ENCODE results near the gene BCLAF1.

BCLAF1 gene

DNA sequence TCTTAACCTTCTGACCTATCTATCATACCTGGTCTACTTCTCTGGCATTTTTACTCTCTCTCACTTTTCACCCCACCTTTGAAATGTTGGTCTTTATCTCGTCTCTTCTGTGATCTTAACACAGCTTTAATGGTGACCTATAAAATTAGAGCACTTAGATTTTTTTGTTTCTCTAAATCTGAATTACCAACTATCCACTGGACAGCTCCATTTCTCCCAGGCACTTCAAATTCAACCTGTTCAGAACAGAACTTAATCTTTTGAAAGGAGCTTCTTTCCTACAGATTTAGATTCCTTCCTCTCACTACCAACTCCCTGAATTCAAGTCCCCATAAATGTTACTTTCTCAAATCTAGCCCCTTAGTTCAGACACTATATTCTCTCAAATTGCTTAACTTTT lies 24.5 kb downstream of the BCLAF1 start:
- DNase-seq (ENCODE audit: insufficient read length, low spot score) (no peak), FAIRE-seq (peak; percentile 16)
- TF ChIP-seq, protein P1, sequence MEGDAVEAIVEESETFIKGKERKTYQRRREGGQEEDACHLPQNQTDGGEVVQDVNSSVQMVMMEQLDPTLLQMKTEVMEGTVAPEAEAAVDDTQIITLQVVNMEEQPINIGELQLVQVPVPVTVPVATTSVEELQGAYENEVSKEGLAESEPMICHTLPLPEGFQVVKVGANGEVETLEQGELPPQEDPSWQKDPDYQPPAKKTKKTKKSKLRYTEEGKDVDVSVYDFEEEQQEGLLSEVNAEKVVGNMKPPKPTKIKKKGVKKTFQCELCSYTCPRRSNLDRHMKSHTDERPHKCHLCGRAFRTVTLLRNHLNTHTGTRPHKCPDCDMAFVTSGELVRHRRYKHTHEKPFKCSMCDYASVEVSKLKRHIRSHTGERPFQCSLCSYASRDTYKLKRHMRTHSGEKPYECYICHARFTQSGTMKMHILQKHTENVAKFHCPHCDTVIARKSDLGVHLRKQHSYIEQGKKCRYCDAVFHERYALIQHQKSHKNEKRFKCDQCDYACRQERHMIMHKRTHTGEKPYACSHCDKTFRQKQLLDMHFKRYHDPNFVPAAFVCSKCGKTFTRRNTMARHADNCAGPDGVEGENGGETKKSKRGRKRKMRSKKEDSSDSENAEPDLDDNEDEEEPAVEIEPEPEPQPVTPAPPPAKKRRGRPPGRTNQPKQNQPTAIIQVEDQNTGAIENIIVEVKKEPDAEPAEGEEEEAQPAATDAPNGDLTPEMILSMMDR (IDR thresholded peaks at IDR 0.05; ENCODE audit: insufficient read depth, missing control alignments): no peak

DNA sequence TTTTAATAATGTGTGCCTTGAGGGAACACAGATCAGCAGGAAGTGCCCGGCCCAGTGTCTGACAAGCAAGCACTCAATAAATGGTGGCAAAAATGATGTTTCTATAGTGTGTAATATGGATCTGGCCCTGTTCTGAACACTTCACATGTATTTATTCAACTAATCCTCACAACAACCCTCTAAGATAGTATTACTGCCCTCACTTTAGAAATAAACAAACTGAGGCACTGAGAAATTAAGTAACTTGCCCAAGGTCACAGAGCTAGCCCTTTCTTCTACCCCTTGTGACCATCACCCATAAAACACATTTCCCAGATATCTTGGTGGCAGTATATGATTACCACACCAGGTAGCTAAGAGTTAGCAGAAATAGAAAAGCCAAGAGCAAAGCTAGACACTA lies 26.7 kb downstream of the BCLAF1 start:
- TF ChIP-seq, protein P1 (IDR thresholded peaks at IDR 0.05; ENCODE audit: insufficient read depth, missing control alignments): no peak
- FAIRE-seq (no peak), DNase-seq (ENCODE audit: insufficient read length, low spot score) (no peak)

DNA sequence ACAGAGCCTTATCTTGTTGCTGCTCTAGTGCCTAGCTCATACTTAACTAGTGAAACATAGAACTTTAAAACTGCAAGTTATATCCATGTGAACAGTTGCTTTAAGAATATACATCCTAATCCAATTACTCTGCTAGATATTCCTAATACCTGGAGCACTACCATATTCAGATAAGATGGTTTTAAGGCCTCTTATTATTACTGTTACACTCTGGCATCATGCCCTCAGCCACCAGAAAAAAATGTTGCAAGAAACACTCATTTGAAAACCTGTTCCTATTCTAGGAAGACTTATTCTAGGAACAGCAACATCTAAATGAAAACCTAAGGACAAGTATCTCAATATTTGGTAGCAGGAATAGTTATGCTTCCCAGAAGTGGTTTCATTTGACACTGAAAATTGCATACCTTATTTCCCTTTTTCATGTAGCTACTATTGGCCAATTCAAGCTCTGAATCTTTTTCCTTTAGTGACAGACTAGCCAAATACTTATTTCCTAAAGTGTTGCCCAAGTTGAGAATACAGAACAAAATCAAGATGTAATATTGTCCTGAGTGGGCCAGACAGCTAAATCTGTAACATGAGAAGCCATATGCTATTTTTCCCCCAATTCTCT lies 34.7 kb downstream of the BCLAF1 start:
- DNase-seq (ENCODE audit: insufficient read length, low spot score) (no peak), FAIRE-seq (no peak)
- TF ChIP-seq, protein P1 (IDR thresholded peaks at IDR 0.05; ENCODE audit: insufficient read depth, missing control alignments): no peak

DNA sequence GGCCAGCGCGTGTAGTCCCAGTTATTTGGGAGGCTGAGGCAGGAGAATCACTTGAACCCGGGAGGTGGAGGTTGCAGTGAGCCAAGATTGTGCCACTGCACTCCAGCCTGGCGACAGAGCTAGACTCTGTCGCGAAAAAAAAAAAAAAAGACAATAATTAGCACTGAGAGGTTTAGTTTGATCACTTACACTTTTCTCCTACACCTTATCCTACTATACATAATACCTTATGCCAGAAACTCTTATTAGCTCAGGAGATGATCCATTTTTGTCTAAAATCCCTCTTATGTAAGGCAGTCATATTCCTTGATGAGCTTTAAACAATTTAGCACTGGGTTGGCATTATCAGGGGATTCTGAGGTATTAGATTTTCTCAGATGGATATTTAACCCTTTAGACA lies 35.9 kb downstream of the BCLAF1 start:
- TF ChIP-seq, protein P1 (IDR thresholded peaks at IDR 0.05; ENCODE audit: insufficient read depth, missing control alignments): no peak
- DNase-seq (ENCODE audit: insufficient read length, low spot score) (peak; percentile 29), FAIRE-seq (peak; percentile 95)

DNA sequence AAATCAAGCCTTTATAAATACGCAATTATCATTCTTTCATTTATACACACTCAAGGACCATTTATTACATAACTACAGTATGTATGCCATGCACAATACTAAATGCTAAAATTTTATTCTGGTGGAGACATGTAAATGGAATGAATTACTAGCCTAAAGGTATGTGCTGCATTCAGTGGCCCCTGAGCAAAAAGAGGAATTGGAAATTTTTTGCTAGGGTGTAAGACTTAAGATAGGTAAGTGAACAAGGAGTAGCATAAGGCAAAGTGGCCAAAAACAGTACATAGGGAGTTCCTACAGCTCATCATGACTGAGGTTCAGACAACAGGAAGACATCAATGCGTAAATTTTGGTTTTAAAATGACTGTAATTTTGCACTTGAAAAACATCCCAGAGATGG lies 37.2 kb downstream of the BCLAF1 start:
- TF ChIP-seq, protein P1 (IDR thresholded peaks at IDR 0.05; ENCODE audit: insufficient read depth, missing control alignments): no peak
- no peak for DNase-seq (ENCODE audit: insufficient read length, low spot score)
- no peak for FAIRE-seq

DNA sequence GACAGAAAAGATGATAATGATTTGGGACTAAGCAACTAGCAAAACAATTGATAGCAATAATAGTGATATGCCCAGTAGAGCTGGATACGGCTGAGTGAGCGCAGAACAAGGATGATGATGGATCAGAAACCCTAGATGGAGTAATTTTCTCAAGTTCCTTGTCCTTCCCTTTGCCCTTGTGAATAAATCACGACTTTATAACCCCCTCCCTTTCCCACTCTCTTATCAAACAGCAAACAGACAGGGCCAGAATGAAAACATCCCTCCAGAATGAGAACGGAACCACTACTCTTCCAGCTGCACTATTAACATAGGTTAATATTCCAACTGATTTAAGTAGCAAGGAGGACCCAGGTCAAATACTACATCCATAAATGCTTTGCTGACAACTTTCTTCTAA lies 38.3 kb downstream of the BCLAF1 start:
- TF ChIP-seq, protein P1 (IDR thresholded peaks at IDR 0.05; ENCODE audit: insufficient read depth, missing control alignments): no peak
- DNase-seq (ENCODE audit: insufficient read length, low spot score): no peak
- no peak for FAIRE-seq

DNA sequence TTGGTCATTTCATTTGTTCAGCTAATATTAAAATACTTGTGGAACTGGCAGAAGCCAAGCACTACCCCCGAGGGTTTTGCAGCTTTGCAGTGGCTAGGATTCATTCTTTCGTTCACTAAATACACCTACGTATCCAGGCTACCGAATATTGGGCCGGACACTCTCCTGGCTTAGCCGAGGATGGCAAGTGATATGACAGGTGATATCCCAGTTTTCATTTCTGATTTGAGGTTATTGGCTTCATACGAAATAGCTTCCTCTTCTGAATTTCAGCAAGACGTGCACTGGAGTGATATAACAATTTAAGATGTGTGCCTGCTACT lies 39.0 kb downstream of the BCLAF1 start:
- TF ChIP-seq, protein P1 (IDR thresholded peaks at IDR 0.05; ENCODE audit: insufficient read depth, missing control alignments): no peak
- FAIRE-seq (no peak), DNase-seq (ENCODE audit: insufficient read length, low spot score) (no peak)
